SW480 (cell line): ENCODE measurements around the gene KCNMB2.

ENCODE experiments used
- DNase-seq: peaks from one replicate; pipeline ENCODE4 v3.0.0-alpha.2; 2016; ENCODE audit warnings: low spot score

Gene KCNMB2

DNA sequence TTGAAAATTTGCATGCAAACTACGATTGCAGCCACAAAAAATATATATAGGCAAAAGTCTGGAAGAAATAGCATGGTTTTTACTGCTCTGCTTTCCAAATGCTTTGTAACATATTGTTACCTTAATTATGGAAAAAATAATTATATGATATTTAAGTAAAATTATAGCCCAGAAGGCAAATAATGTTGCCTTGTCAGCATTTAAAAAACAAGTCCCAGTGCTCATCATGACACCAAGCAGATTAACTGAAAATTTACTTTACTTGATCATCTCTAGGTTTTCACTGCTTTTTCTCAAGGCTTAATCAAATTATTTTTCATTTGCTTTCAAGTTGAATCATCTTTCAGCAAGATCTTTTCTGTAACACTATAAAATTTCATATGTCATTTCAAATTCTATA, 272.5 kb downstream of the KCNMB2 start:
- DNase-seq: no peak

DNA sequence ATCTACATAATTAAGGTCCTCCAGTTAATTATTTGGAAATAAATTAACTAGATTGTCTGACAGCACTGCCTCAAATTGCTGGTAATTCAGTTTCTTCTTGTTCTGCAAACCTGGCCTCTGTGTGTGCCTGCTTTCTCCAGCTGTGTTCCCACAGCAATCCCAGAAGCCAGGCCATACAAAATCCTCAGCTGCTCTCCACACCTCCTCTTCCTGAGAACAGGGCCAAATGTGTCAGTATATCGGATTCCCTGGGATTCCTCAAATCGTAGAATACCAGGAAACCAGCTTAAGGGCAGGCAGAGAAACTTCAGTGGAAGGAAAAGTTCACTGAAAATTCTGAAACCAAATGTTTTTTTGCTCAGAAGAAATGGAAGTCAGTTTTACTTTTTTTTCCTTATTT, 273.9 kb downstream of the KCNMB2 start:
- DNase-seq: no peak

DNA sequence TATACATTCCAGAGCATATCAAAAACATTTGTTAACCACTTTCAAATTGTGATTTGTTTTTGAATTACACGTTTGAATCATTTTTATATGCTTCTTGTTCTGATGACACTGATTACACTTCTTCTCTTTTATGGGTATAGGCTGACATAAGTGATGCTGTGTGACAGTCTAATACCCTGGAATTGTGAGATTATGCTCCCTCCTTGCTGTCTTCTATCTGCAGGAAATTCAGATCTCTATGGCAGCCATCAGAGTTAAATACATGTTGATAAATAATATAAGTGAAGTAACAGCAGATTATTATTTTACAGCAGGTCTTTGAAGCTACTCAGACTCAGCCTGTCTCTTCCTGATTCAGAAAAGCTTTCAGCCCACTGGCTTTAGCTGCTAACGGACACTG, 286.5 kb downstream of the KCNMB2 start:
- DNase-seq: no peak

DNA sequence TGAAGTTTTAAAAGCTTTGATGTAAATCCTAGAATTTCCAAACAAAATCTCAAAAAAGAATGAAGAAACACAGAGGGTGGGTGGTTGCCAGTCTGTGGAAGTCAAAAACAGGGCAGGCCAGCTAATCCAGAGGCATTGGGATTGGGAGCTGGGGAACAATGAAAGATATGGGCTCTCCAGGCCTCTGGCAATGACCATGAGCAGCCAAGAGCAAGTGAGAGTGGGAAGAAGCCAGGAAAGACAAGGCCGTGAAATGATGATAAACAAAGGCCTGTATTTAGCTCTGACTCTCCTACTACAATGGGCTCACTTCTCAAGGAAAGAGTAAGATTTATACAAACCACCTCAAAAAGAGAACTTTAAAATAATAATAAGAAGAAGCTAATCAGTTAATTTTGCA, 286.9 kb downstream of the KCNMB2 start:
- DNase-seq: no peak

DNA sequence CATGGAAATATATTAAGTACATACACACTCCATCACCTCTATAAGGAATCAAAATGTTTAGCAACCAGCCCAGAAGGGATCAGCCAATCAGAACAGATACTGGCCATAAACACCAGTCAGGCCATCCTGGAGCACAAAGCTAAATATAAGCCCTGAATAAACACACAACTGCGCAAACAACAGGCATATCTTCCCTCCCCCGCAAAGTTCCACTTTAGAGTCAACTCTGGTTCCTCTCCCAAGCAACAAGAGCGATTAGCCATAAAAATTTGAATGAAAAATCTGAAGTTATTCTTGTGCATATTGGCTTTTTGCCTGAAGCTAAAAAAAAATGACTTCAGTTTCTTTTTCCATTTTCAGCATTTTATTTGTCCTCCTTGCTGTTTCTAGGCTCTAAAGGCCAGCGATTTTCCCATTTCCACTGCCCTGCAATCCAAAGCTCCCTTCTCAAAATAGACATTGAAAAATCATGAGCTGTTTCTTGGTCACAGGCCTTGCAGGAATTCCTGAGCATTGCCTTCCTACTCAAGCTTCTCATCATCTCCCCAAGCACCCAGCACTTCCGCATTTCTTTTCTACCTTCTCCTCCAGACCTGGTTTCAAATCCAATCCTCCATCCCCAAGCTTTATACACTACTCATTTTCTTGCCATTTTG, 287.5 kb downstream of the KCNMB2 start:
- DNase-seq: no peak

DNA sequence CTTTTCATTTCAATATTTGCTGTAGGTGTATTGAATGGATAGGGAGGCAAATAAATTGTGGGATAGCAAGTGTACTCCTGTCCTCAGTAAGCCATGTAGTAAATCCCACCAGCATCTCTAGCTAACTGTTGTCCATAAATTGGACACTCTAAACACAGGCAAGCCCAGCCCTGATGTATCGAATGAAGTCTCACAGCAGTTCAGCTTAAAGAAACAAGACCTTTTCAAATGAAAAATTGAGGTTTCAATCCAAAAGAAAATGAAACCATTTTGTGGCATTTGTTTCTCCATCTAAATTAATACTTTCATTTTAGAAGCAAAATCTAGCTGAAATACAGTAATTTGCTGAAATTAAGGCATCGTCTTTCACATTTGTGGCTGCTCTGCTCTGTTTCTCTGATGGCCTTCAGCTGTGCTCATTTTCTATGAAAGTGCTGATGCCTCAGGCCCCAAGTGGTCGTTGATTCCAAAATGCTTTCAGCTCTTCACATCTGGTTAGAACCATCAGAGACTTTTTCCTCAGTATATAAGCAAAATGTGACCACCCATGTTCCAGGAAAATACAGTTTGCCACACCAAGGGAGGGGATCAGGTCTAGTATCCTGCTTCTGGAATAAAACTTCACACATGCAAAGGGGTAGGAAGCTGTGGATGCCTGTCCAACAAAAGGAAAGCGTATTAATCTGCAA, 290.3 kb downstream of the KCNMB2 start:
- no peak for DNase-seq

DNA sequence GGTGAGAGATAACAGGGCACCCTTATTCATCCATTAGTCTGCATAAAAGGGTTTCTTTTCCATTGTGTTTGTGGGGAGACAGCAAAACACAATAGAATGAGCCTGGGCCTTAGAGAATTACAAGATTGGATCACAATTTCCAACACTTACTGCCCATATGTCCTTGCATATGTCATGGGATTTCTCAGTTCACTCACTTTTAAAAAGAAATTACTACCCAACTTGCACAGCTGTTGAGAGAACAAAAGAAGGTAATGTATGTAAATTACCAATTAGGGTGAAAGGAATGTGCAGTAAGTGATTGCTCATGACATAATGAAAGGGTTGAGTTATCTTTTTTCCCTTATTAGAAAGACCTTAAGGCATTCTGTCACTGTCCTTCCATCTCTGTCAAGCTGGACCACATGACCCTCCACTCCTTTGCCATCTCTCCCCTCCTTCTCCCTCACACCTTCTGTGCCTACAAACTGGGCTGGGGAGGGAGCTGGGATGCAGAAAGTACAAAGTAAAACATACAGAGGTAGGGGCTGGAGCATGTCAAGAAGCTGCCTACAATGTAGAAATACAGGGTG, 291.1 kb downstream of the KCNMB2 start:
- DNase-seq: no peak

DNA sequence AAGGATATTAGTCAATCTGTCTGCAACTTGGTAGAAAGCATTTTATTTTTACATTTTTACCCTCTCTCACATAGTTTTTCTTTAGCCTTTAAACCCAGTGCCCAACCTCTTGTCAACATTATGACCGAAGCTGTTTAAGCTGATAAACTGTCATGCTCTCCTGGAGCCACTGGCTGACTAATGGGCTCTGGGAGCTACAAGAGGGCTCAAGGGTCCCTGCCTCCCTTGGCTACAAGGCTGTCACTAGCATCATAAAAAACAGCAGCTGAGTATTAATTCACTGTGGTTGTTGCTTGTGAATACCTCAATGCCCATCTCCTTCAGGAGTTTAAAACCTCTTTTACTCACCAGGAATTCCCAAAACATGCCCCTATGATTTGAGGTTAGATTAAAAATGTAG, 297.5 kb downstream of the KCNMB2 start:
- no peak for DNase-seq

DNA sequence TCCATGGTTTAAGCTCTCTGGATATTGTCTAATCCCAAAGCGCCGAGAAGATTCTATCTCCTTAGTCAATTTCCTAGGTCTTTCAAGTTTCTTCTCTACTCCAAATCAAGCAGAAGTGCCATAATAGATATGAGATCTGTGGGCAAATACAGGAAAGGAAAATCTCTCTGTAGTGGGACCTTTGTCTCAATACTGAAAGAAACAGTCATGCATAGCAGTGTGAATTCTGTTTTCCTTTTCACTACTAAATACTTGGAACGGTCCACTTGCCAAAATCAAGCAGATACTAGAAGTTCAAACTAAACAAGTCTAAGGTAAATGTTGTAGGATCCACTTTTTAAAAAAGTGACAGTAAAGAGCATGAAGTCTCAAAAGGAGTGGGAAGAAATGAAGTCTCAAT, 298.8 kb downstream of the KCNMB2 start:
- no peak for DNase-seq

DNA sequence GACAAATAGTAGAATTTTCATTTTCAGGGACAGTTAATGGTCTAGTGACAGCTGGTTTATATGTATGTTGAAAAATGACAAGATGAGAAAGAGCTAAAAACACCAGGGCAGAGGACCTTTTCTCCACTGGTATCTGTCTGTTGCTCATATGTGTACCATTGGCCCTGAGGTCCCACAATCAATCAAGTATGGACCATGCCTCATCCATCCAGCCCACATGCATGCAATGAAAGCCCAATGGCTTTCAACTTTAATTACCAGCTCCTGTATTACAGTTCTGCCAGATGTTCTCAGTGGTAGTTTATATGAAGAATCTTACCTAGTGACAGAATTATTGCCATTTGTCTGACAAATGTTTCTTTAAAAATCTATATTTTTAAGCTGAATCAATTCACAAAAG, 301.3 kb downstream of the KCNMB2 start:
- DNase-seq: no peak

DNA sequence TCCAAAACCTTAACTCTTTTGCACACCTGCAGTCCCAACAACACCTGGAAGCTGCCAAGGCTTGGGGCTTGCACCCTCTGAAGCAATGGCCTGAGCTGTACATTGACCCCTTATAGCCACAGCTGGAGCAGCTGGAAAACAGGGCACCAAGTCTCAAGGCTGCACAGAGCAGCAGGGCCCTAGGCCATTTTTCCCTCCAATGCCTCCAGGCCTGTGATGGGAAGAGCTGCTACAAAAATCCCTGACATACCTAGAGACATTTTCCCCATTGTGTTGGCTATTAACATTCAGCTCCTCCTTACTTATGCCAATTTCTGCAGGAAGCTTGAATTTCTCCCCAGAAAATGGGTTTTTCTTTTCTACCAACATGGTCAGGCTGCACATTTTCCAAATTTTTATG, 304.4 kb downstream of the KCNMB2 start:
- no peak for DNase-seq

DNA sequence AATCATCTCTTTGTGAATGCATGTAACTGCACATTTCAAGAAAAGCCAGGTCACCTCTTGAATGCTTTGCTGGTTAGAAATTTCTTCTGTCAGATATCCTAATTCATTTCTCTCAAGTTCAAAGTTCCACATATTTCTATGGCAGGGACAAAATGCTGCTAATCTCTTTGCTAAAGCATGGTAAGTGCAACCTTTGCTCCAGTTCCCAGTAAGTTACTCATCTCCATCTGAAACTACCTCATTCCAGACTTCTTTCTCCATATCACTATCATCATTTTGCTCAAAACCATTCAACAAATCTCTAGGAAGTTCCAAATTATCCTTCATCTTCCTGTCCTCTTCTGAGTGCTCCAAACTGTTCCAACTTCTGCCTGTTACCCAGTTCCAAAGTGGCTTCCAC, 304.8 kb downstream of the KCNMB2 start:
- no peak for DNase-seq

DNA sequence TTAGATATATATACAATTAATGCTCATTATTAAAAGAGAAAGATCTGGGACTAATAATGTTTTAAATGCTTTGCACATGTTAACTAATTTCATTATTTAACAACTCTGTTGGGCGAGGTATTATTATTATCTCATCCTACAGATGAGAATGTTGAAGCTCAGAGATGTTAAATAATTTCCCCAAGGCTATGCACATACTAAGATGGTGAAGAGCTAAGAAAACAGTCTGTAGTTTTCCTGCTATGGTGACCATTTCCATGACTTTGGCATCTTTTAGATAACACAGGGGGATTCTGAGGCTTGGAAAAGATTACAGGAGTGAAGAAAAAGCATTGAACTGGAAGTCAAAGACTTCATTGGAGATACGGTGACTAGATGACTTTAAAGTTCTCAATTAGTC, 308.7 kb downstream of the KCNMB2 start:
- no peak for DNase-seq

DNA sequence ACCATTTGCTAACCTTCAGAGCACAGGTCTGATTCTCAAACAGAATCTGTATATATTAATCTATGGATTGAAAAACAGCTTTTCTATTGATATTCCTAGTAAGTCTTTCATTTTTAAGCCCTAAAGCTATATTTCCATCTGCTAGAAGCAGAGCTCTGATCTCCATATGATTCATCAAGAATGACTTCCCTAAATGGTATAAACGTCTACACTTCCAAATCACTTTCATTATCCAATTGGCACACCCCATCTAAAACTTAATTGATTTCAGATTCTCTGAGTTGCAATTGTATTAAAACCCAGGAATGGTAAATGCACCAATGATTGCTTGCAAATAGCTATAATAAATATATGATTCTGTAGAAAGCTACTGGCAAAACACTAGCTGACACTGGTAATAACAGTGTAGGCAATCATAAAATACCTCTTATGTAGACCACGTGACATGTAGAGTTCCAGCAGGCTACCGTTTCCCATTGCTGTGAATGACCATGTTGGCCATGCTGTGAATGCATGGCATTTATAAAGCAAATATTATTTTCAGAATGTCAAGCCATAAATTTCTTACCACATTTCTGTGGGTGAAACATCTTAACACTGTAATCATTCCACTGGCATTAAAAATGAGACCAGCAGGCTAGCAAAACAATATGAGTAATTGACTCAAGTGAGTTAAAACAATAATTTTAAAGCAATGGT, 309.3 kb downstream of the KCNMB2 start:
- DNase-seq: peak; percentile 48

DNA sequence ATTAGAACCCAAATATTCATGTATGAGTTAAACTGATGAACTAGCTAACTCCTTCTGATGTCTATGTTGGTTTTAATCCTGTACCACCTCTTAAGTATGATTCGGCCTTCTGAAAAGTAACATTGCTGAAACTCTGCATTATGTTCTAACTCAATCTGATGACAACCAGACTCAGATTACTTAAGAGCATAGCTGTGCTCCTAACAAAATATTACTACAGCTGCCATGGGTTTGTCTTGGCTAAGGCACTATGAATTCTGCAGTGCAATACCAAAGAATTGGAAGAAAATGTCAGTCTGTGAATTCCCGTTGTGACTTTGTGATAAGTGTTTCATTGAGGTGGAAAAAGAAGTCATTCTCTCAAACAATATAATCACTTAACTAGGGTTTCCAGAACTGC, 311.0 kb downstream of the KCNMB2 start:
- DNase-seq: no peak

DNA sequence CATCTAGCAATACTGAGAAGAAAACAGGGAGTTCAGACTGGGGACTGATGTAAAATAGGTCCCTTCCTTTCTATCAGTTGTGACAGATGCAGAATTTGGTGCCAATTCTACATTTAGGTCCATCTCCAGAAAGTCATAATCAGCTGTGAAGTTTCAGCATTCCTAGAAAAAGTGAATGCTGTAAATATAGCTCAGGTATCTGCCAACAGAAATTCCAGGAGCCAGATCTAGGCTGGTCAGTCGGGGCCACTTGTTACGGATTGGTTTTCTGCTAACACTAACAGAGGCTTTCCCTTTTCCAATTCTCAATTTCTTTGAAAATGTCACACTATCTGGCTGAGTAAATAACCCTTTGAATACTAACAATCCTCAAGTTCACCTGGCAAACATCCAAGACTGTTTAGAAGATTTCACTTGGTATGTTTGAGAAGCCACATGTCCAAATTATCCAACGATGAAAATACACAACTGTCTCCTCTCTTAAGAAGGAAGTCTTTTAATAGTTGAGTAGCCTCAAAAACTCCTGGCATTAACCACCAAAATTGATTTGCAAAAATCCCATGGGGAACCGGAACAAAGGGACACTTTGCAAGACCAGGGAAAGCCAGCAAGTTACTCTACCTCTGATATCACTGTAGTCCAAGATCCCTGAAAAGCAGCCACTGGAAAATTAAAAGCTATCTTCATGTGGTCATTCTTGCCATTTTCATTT, 313.1 kb downstream of the KCNMB2 start:
- no peak for DNase-seq

DNA sequence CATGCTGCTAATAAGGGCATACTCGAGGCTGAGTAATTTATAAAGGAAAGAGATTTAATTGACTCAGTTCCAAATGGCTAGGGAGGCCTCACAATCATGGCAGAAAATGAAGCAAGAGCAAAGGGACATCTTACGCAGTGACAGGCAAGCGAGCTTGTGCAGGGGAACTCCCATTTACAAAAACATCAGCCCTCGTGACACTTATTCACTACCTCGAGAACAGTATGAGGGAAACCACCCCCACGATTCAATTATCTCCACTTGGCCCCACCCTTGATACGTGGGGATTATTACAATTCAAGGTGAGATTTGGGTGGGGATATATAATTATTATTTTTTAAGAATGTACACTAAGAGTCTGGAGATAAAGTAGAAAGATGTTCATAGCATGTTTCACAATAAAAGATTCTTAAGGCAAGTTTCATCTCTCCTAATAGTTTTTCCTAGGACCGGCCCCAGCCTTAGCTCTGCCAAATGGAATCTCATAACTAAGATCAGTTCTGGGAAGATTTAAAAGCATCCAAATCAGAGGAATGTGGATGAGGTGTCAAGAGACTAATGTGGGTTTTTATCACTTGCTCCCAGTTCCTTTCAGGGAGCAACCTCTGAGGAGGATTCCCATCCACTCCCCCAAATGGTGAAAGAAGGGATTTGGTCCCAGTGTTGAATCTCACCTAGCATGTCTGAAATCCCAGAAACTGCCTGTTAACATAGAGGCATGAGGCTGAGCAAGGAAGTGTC, 314.4 kb downstream of the KCNMB2 start:
- DNase-seq: no peak

DNA sequence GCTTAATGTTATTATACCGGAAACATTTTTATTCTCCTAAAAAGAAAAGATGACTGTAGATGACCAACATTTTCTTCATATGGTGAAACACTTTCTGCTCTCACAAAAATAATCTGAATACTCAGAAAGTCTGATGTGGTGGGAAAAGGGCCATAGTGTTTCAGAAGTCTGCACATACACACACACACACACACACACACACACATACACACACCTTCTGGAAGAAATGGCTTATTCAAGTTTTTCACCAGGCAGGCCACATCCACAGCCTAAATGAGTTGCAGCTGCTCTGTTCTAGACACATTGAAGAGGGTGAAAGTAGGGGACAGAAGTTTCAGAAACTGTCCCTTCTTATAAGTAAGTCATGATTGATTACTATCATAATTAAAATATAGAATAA, 315.3 kb downstream of the KCNMB2 start:
- DNase-seq: no peak

DNA sequence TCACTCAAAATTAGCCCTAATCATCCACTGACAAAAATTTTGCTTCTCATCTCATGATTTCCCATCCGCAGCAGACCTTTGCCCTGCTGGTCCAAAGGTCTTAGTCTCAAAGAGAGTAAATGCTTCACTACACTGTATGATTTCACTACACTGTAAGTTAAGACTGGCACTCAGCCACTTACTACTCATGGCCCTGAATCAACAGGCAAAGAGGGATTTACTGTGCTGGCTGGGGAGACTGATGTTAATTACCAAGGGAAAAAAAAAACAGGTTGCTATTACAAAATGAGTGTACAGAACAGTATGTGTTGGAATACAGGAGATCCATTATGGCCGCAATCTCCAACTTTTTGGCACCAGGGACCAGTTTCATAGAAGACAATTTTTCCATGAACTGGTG, 320.6 kb downstream of the KCNMB2 start:
- no peak for DNase-seq

DNA sequence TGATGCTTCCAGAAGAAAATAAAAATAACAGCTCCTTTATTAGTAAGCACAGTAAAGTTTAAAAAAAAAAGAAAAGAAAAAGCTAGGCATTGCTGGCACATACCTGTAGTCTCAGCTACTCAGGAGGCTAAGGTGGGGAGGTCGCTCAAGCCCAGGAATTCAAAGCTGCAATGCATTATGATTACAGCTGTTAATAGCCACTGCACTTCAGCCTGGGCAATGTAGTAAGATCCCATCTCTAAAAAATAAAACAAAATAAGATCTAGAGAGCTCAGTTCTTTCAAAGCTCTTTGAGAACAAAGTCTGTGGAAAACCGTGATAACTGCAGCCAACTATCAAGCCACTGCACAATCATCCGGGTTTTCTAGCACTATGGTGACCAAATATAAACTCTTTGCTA, 323.1 kb downstream of the KCNMB2 start:
- DNase-seq: no peak

DNA sequence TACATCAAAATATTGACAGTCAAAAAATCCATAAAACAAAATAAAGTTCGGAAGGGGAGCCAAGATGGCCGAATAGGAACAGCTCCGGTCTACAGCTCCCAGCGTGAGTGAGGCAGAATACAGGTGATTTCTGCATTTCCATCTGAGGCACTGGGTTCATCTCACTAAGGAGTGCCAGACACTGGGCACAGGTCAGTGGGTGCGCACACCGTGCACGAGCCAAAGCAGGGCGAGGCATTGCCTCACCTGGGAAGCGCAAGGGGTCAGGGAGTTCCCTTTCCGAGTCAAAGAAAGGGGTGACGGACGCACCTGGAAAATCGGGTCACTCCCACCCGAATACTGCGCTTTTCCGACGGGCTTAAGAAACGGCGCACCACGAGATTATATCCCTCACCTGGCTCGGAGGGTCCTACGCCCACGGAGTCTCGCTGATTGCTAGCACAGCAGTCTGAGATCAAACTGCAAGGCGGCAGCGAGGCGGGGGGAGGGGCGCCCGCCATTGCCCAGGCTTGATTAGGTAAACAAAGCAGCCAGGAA, 323.7 kb downstream of the KCNMB2 start:
- DNase-seq: peak; percentile 57

DNA sequence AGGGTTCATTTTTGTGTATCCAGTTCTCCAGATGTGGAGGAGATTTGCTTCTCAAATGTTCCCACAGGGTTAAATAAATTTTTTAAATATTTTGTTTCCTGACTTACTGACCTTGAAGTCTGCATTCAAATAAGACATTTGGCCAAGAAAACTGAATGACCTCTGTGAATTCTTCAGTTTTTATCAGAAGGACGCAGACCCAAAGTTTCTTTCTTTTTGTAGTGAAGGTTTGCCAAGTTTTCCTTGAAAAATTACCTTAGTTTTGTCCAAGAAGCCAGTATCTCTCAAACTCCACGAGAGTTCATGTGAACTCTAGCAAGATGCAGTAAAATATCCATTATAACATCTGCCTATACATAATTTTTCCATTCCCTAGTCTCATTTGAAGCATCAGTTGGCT, 332.4 kb downstream of the KCNMB2 start:
- DNase-seq: no peak
